DMS79 (cell line): ENCODE results near the gene TMEM169.

Experiments
- DNase-seq: peaks from one replicate; lab custom pipeline; 2025; lab: John Stamatoyannopoulos, UW

Gene TMEM169

DNA sequence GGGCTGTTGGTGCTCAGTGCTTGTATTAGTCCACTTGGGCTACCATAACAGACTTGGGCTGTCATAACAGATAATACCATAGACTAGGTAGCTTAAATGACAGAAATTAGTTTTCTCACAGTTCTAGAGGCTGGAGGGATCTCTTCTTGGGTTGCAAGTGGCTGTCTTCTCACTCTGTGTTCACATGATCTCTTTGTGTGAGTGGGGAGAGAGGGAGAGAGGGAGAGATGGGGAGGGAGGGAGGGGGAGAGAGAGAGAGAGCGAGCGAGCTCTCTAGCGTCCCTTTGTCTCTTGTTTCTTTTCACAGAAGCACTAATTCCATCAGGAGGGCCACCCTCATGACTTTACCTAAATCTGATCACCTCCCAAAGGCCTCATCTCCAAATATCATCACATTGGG, 23.0 kb downstream of the TMEM169 start:
- DNase-seq = no peak

DNA sequence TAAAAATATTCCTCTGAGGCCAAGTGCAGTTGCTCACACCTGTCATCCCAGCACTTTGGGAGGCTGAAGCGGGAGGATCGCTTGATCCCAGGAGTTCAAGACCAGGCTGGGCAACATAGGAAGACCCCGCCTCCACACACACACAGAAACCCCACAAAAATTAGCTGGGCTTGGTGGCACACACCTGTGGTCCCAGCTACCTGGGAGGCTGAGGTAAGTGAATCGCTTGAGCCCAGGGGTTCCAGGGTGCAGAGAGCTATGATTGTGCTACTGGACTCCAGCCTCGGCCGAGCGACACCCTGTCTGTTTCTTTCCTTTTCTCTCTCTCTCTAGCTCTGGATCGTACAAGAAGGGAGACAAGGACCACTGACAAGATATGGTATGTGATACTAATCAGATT, 25.6 kb downstream of the TMEM169 start:
- no peak for DNase-seq

DNA sequence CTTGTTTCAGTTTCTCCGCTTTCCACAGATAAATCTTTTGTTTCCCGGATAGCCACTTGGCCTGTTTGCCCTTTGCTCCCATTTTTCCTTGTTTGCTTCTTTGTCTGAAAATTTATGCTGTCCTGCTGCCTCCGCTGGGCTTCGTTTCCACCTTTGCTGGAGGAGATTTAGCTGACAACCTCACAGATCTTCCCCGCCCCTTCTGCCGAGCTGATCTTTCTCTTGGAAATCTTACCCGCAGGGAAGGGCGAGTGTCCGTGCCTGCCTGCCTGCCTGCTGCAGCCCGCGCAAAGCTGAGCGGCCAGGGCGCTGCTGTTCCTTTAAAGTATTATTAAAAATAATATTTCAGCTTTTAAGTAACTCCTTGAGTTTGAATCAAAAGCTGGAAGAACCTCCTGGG, 26.0 kb downstream of the TMEM169 start:
- no peak for DNase-seq

DNA sequence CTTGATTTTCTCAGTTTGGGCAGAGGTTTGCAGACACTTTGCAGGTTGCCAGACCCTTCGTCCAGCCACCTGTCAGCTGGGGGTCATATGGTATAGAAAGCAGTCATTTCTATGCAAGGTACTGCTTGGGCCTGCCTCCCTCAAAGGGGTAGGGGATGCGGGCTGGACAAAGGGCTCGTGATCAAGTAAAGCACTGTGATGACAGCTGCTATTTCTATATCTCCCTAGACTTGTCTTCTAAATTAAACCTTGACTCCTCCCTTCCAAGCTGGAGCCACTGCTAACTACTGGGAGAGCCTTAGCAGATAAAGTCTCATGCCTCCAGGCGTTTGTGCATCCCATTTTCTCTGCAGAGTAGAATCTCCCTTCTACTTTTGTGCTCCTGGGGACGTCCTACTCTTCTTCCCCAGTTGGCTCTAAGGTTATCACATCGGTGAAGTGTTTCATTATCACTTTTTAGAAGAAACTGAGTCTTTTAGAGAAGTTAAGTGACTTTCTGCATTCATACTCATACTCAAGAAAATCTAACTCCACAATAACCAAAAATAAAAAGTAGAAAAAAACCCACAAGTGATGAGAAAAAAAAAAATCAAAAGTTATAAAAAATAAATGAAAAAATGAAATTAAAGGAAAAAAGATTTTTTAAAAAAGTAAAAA, 26.7 kb downstream of the TMEM169 start:
- DNase-seq = no peak

DNA sequence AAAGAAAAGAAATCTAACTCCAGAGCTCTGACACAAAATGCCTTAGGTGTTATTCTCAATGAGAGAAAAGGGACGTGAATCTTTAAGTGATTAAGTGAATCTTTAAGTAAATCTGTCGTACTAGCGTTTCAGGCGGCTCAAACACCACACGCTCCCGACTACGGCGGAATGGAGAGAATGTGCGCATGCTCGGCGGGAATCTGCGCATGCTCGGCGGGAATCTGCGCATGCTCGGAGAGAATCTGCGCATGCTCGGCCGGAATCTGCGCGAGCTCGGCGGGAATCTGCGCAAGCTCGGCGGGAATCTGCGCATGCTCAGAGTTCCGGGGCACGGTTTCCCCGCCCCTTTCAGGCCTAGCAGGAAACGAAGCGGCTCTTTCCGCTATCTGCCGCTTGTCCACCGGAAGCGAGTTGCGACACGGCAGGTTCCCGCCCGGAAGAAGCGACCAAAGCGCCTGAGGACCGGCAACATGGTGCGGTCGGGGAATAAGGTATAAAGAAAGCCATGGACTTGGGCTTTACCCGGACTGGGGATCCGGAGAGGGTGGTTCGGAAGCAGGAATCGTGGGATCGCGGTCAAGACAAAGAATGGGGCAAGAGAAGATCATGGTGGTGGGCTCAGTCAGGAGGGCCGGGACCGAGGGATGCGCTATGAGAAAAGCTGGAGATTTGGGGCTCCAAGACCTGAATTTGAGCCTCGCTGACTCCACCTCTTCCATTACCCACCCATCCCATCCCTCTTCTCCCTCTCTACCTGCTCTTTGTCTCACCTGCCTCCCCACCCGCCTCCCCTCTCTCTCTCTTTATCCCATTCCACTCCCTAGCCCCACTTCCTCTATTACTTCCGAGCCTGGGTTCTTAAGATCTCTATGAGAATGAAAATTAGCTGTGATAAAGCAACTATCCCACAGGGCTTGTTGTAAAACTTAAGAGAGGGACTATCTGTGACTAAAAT, 27.5 kb downstream of the TMEM169 start, which contains the start of gene XRCC5:
XRCC5 (plus strand) TSS at position 382 of the 955 bp plus-strand sequence; CDS start at position 471, 89 bp downstream.
- DNase-seq = peak; percentile 89

DNA sequence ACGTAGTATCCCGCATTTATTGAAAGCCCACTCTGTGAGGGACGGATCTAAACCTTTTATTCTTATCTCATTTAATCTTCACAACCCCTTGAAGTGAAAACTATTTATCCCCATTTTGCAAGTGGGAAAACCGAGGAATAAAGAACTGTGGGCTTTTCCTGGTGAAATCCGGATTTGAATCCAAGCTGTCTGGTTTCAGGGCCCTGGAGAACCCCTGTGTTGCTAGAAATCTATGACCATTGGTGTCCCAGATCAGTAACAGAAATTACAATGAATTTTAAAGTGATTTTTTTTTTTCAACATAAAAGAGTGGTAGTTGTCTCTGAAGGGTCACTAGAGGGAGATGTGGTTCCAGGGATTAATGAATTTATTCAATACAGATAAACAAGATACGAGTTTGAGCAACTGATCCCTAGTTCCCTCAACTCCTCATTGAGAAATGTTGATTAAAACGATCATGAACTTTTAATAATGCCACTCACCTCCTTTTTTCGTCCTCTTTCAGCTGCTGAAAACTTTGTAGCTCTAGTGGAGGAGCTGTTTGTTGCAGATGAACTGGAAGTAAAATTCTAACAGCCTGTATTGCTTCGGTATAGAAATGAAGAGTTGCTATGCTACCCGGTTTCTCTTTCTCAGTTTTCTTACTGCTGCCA, 28.4 kb downstream of the TMEM169 start:
- peak; percentile 1 for DNase-seq

DNA sequence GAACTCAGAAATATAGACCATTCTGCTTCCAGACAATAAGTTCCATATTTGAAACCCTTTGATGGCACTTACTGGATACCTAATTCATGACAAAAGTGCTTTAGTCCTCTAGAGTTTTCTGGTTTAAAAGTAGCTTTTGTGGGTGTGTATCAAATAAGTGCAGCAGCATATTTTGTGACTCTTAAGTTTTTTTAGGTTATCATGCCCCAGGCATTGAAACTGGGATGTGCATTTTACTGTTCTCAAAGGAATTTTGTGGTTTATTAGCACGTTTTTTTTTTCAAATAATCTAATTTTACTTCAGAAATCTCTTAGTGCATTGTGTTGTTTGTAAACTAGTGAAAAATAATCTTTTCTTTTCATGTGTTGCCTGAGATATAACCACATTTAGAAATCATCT, 28.9 kb downstream of the TMEM169 start:
- DNase-seq = no peak

DNA sequence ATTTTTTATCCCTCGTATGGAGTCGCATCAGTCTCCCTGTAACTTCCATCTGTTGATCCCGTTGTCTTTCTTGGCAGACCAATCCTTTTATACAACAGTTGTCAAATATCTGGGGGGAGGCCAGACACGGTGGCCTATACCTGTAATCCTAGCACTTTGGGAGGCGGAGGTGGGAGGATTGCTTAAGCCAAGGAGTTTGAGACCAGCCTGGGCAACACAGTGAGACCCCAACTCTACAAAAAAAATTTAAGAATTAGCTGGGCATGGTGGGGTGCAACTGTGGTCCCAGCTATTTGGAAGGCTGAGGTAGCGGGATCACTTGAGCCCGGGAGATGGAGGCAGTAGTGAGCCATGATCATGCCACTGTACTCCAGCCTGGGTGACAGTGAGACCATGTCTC, 29.4 kb downstream of the TMEM169 start:
- DNase-seq = no peak

DNA sequence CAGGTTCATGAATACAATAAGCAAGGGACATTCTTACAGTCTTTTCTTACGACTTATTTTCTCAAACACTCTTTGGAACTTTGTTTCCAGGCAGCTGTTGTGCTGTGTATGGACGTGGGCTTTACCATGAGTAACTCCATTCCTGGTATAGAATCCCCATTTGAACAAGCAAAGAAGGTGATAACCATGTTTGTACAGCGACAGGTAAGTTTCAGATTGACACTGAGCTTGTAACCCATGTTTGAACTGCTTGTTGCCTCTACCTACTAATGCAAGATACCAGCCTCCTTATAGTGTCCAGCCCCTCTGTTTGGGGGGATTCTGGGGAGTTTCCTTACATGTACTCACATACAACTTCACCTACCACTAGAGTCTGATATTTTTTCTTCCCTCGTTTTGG, 31.2 kb downstream of the TMEM169 start:
- no peak for DNase-seq

DNA sequence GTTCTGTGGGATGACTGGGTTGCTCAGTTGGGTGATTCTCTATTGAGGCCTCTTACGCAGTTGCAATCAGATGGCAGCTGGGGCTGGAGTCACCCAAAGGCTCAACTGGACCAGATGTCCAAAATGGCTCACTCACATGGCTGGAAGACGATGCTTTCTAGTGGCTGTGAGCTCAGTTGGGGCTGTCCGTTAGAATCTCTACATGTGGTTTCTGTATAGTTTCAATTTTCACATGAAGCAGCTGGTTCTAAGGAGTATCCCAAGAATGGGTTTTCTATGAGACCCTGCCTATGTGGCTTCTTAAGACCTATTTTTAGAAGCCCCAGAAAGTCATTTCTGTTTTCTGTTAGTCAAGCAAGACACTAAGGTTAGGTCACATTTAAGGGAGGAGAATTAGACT, 31.9 kb downstream of the TMEM169 start:
- DNase-seq = no peak

DNA sequence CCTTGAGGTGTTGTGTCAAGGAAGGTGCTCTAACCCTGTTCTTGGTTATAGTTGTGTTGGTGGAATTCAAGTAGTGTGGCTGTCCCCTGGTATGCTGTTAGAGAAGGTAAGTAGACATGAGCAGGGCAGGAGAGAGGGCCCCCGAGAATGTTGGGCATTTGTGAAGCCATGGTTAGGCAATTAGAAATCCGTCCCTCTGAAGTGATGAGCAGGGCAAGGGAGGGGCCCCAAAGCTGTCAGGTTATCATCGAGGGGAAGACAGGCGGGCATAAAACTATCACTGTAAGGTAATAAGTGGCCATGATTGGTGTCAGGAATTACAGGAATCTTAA, 32.6 kb downstream of the TMEM169 start:
- no peak for DNase-seq

DNA sequence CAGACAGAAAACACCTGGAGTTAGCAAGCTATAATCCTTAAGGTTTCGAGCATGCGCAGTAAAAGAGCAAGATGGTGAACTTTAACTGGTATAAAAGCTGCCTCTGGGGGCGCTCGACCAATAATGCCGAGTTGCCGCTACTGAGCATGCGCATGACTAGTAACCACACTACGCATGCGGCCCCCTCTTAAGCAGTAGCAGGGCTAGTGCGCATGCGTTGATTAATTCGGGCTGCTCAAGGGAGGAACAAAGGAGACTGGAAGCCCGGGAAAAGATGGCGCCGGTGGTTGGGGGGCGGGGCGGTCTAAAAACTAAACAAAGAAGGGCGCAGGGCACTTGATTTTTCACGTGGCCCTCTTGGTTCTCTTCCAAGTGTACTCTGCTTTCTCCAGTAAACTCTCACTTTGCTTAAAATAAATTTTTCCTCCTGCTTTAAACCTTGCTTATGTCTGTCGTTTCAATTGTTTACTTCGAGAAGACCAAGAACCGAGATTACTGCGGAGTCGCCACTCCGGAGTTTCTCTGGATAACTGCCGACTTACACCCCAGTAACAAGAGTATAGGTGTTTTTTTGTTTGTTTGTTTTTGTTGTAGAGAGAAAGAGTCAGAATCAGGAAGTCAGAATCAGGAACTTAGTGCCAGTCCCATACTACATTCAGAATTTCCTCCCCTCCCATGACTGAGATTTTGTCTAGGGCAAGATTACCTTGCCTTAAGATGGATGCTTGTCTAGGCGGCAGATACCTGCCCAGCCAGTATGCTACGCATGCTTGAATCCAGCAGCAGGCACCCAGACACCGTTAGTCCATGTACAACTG, 33.2 kb downstream of the TMEM169 start:
- DNase-seq = peak; percentile 95

DNA sequence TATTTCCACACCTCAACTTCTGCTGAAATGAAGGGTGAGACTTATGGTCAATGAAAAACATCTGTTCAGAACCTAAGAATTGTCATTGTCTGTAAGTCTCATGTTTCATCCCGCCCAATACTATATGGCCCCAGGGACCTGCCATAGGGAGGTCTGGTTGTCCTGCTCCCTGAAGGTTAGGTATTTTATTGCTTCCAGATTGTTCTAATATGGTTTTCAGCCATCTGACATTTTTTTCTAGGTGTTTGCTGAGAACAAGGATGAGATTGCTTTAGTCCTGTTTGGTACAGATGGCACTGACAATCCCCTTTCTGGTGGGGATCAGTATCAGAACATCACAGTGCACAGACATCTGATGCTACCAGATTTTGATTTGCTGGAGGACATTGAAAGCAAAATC, 34.7 kb downstream of the TMEM169 start:
- no peak for DNase-seq

DNA sequence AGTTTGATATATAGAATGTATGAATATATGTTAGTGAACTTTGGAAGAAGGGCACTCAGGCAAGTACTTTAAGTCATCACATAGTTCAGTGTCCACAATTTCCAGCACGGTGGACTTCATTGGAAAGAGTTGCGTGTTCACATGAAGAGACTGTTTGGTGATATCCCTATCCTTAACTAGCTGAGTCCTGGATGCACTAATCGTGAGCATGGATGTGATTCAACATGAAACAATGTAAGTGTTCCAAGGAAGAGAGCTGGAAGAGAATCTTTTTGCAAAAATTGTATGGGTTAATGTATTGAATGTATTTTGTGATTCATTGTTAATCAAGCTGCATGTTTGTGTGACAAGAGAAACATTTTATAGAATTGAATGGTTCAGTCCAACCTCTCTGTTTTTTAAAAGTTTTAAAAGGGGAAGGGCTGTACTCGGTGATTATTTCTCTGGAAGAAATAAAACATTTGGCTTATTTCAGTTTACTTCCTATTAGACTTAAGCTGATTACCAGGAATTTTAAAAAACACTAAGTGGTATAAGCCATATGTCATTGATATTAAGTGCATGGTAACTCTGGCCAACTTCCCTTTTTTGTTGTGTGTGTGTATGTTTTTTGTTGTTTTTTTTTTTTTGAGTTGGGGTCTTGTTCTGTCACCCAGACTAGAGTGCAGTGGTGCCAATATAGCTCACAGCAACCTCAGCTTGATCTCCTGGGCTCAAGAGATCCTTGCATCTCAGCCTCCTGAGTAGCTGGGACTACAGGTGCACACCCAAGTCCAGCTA, 36.0 kb downstream of the TMEM169 start:
- DNase-seq = no peak

DNA sequence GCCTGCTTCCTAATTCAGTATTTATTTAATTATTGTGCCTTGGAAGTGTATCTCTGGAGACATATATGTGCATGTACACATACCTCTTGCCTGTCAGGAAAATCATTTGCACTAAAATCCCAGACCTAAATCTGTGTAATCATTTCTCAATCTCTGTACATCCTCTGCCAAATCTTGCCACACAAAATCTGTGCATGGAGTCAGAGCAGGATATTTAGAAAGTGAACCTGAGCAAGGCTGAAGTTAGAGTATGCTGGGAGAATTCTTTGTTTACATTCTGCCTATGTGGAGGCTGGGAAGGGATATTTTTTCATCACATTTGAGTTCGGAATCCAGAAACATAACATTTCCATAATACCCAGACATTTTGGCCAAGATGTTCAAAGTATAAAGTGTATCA, 36.8 kb downstream of the TMEM169 start:
- no peak for DNase-seq

DNA sequence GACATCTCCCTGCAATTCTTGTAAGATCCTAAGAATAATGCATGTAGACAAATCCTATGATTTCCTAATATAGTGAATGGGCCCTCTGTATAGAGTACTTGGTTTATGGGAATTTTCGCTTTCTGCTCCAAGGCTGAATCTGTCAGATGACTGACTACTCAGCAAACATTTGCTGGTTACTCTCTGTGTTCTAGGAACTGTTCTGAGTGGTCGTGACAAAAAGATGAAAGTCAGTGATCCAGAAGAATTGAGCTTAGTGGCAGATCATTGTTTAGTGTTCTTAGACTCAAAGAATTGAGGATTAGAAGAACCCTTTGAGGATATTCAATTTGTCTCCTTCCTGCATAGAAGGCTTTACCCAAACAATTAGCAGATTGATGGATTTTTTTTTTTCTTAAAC, 37.4 kb downstream of the TMEM169 start:
- peak; percentile 7 for DNase-seq

DNA sequence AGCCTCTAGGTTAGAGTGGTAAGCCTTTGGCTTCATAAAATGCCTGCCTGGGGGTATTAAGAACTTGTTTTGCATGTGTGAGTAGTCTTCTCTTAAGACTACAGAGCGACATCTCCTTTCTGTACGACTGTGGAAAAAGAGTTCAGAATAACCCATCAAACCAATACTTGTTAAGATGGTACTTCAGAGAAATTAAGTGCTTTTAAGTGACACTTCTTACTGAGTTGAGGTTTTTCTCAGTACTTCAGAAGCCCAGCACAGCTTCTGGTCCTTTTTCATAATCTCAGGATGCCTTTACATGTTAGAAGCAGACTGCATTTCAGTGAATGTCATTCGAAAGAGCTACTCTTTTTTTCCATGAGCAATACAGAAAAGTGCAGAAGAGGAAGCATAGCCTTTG, 38.3 kb downstream of the TMEM169 start:
- peak; percentile 96 for DNase-seq

DNA sequence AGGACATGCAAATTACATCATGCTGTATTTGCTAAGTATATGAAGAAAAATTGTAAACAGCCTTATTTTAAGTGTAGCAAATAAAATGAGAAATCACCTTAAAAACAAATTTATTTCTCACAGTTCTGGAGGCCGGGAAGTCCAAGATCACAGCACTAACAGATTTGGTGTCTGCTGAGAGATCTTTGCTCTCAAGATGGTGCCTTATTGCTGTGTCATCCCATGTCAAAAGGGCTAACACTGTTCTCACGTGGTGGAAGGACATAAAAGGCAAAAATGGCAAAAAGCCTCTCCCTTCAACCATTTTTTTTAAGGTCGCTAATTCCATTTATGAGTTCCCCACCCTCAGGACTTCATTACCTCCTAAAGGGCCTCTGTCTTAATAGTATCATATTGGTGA, 39.5 kb downstream of the TMEM169 start:
- DNase-seq = no peak

DNA sequence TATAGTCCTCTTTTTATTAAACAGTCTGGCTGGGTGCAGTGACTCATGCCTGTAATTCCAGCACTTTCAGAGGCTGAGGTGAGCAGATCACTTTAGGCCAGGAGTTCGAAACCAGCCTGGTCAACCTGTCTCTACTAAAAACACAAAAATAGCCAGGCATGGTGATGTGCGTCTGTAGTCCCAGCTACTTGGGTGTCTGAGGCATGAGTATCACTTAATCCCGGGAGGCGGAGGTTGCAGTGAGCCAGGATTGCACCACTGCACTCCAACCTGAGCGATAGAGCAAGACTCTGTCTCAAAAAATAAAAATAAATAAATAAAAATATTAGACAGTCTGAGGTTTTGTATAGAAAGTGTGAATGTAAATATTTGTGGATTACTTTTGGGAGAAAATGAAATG, 45.2 kb downstream of the TMEM169 start:
- DNase-seq = no peak

DNA sequence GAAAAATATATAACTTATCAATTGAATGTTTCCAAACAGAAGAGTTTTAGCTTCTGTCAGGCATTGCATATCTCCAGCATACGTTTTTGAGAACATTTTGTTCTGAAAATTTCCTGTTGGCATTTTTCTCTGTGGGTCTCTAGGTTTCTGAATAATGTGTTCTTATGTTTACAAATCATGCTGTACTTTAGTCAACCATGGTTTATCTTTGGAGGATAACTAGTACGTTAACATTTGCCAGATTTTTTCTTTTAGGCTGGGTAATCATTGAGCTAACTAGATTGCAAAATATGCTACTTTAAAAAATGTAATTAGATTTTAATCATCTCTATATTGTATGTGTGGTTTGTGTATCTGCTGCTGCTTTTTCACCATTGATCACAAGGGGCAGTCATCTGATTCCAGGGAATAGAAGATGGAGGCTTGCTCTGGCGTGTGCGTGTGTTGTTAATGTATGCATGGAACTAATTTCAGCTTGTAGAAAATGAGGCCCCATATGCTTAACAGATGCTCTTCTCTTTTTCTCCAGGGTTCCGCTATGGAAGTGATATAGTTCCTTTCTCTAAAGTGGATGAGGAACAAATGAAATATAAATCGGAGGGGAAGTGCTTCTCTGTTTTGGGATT, 48.7 kb downstream of the TMEM169 start:
- no peak for DNase-seq
